HepG2 (cell line): ENCODE results near the gene TPPP2. TPM values are rescaled to one million over a fixed set of nuclear protein-coding genes. Genes with fewer than 3 reads are reported as not detected.
A peak's percentile ranks its signal among the peaks of the same experiment; 100 is the strongest.

Experiments used
- ARHGAP35 ChIP-seq: sonication (generic); formaldehyde crosslinking; IDR thresholded peaks from 2 replicates; pipeline ENCODE4 v1.9.0; 2022; ENCODE audit warnings: mild to moderate bottlenecking, inconsistent platforms, moderate library complexity, missing genetic modification reagents, borderline replicate concordance
- ATF5 ChIP-seq: sonication (generic); formaldehyde crosslinking; IDR thresholded peaks from 2 replicates; pipeline ENCODE4 v1.4.0; 2020; ENCODE audit warnings: mild to moderate bottlenecking, low read depth, missing genetic modification reagents
- FOXK1 ChIP-seq: sonication (generic); formaldehyde crosslinking; IDR thresholded peaks from 2 replicates; pipeline ENCODE4 v1.4.0; 2020; ENCODE audit warnings: low read depth, missing genetic modification reagents, borderline replicate concordance
- FOXK2 ChIP-seq: fragments of 450-650 bp; IDR thresholded peaks from 2 replicates; pipeline ENCODE4 v1.6.1; 2016
- GABPA ChIP-seq, 2 experiments: IDR thresholded peaks; 2 replicates each; pipeline ENCODE4 v1.6.1; 2011 to 2016; ENCODE audit warnings: low read depth in 2 of 2, low read length in 1 of 2, missing biosample characterization in 1 of 2, missing genetic modification characterization in 1 of 2
- HHEX ChIP-seq: IDR thresholded peaks from 2 replicates; pipeline ENCODE4 v1.6.1; 2016; ENCODE audit warnings: control low read depth
- JDP2 ChIP-seq: sonication (generic); formaldehyde crosslinking; IDR thresholded peaks from 2 replicates; pipeline ENCODE4 v1.8.1; 2022; ENCODE audit warnings: missing genetic modification reagents, borderline replicate concordance
- JUNB ChIP-seq: sonication (generic); formaldehyde crosslinking; IDR thresholded peaks from 2 replicates; pipeline ENCODE4 v1.8.0; 2022; ENCODE audit warnings: missing genetic modification reagents, mild to moderate bottlenecking, borderline replicate concordance
- KAT2B ChIP-seq: fragments of 150-350 bp; IDR thresholded peaks from 2 replicates; pipeline ENCODE4 v1.6.1; 2014; ENCODE audit warnings: low read depth, low read length, borderline replicate concordance
- KDM5B ChIP-seq: sonication (generic); formaldehyde crosslinking; IDR thresholded peaks from 2 replicates; pipeline ENCODE4 v1.4.0; 2020; ENCODE audit warnings: missing genetic modification reagents, mild to moderate bottlenecking, borderline replicate concordance
- MIXL1 ChIP-seq: IDR thresholded peaks from 2 replicates; pipeline ENCODE4 v1.6.1; 2016
- NFIB ChIP-seq: sonication (generic); formaldehyde crosslinking; IDR thresholded peaks from 2 replicates; pipeline ENCODE4 v1.9.0; 2021; ENCODE audit warnings: missing genetic modification reagents, mild to moderate bottlenecking, borderline replicate concordance
- NKX3-1 ChIP-seq: sonication (generic); formaldehyde crosslinking; IDR thresholded peaks from 2 replicates; pipeline ENCODE4 v1.5.0; 2020; ENCODE audit warnings: missing genetic modification reagents
- SOX5 ChIP-seq: IDR thresholded peaks from 2 replicates; pipeline ENCODE4 v1.6.1; 2016; ENCODE audit warnings: borderline replicate concordance
- SP140L ChIP-seq: sonication (generic); formaldehyde crosslinking; IDR thresholded peaks from 2 replicates; pipeline ENCODE4 v1.4.0; 2020; ENCODE audit warnings: missing genetic modification reagents, borderline replicate concordance
- SP2 ChIP-seq: sonication (generic); formaldehyde crosslinking; IDR thresholded peaks from 2 replicates; pipeline ENCODE4 v1.5.1; 2020; ENCODE audit warnings: mild to moderate bottlenecking, missing genetic modification reagents
- THAP7 ChIP-seq: sonication (generic); formaldehyde crosslinking; IDR thresholded peaks from 2 replicates; pipeline ENCODE4 v1.8.1; 2023; ENCODE audit warnings: mild to moderate bottlenecking, missing genetic modification reagents
- ZNF121 ChIP-seq: sonication (generic); formaldehyde crosslinking; IDR thresholded peaks from 2 replicates; pipeline ENCODE4 v1.5.0; 2020; ENCODE audit warnings: mild to moderate bottlenecking, missing genetic modification reagents
- ZNF224 ChIP-seq: sonication (generic); formaldehyde crosslinking; IDR thresholded peaks from 2 replicates; pipeline ENCODE4 v1.5.0; 2020; ENCODE audit warnings: mild to moderate bottlenecking, missing genetic modification reagents
- ZNF547 ChIP-seq: sonication (generic); formaldehyde crosslinking; IDR thresholded peaks from 2 replicates; pipeline ENCODE4 v1.5.1; 2020; ENCODE audit warnings: mild to moderate bottlenecking, missing genetic modification reagents
- ZNF563 ChIP-seq: sonication (generic); formaldehyde crosslinking; IDR thresholded peaks from 2 replicates; pipeline ENCODE4 v1.8.0; 2022; ENCODE audit warnings: mild to moderate bottlenecking, moderate library complexity, missing genetic modification reagents
- ZNF672 ChIP-seq: sonication (generic); formaldehyde crosslinking; IDR thresholded peaks from 2 replicates; pipeline ENCODE4 v1.8.1; 2022; ENCODE audit warnings: missing genetic modification reagents
- ZNF691 ChIP-seq: sonication (generic); formaldehyde crosslinking; IDR thresholded peaks from 2 replicates; pipeline ENCODE4 v1.4.0; 2020; ENCODE audit warnings: missing genetic modification reagents, low read depth, mild to moderate bottlenecking, borderline replicate concordance
- ZNF772 ChIP-seq: sonication (generic); formaldehyde crosslinking; IDR thresholded peaks from 2 replicates; pipeline ENCODE4 v1.5.0; 2020; ENCODE audit warnings: mild to moderate bottlenecking, missing genetic modification reagents
- ZNF839 ChIP-seq: sonication (generic); formaldehyde crosslinking; IDR thresholded peaks from 2 replicates; pipeline ENCODE4 v1.4.0; 2020; ENCODE audit warnings: missing genetic modification reagents, mild to moderate bottlenecking, borderline replicate concordance
- ZNF879 ChIP-seq: sonication (generic); formaldehyde crosslinking; IDR thresholded peaks from 2 replicates; pipeline ENCODE4 v1.8.1; 2023; ENCODE audit warnings: missing genetic modification reagents
- ZNF891 ChIP-seq: sonication (generic); formaldehyde crosslinking; IDR thresholded peaks from 2 replicates; pipeline ENCODE4 v1.5.0; 2020; ENCODE audit warnings: mild to moderate bottlenecking, missing genetic modification reagents
- ZSCAN20 ChIP-seq: sonication (generic); formaldehyde crosslinking; IDR thresholded peaks from 2 replicates; pipeline ENCODE4 v1.4.0; 2020; ENCODE audit warnings: missing genetic modification reagents, mild to moderate bottlenecking, borderline replicate concordance
- polyA plus RNA-seq, 8 experiments: library from polyadenylated mRNA; depleted of rRNA in 3 of 8; stranded (reverse) in 7 of 8; unstranded in 1 of 8; fragments of >200 nt; fragmentation: Illumina TruSeq in 4 of 8; extraction: Trizol in 4 of 8; gene quantifications; 2 replicates each; pipeline versions ENCODE4 v1.2.1 to v1.2.3, GENCODE V29; 2011 to 2016; ENCODE audit warnings: low read depth in 4 of 8, missing spikeins in 1 of 8, mixed read lengths in 1 of 8; ENCODE audit not compliant: insufficient read depth in 1 of 8
- total RNA-seq, 5 experiments: library from RNA; depleted of rRNA; stranded (reverse); fragments of >200 nt; fragmentation: Illumina TruSeq; extraction: Trizol; gene quantifications; 2 replicates each; pipeline ENCODE4 v1.2.3, GENCODE V29; 2016; ENCODE audit warnings: low read depth in 1 of 5
- TF ChIP-seq, protein P1 (sequence below): sonication (generic); formaldehyde crosslinking; IDR thresholded peaks from 2 replicates; pipeline ENCODE4 v1.8.1; 2023; ENCODE audit warnings: mild to moderate bottlenecking, inconsistent platforms, moderate library complexity, missing genetic modification reagents, borderline replicate concordance

The TPPP2 gene
- total and polyA plus RNA-seq, 2 of the 13 experiments (the other 11 are each of a cell fraction or from before 2014, with no cell fraction given), result 0.58 to 4.2 TPM

- peak; percentile 66; the same call in 1 of the 2 replicates for TF ChIP-seq ZNF772 (CRISPR knock-in tag)
- 0 out of 2 replicates have a peak, but pooled peaks have one; percentile 35 for TF ChIP-seq SP140L (CRISPR knock-in tag)
- TF ChIP-seq ZNF563, result 0 out of 2 replicates have a peak, but pooled peaks have one; percentile 61
- no peak; the same call in 1 of the 2 replicates for TF ChIP-seq KDM5B (CRISPR knock-in tag)
- TF ChIP-seq ZNF691 (CRISPR knock-in tag), result peak; percentile 82
- TF ChIP-seq ZNF839 (CRISPR knock-in tag), result no peak
- no peak for TF ChIP-seq ZNF672 (CRISPR knock-in tag)
- TF ChIP-seq NFIB, result no peak
- TF ChIP-seq HHEX (CRISPR knock-in tag), result no peak; the same call in 1 of the 2 replicates
- no peak for TF ChIP-seq JUNB (CRISPR knock-in tag)
- TF ChIP-seq, protein P1, sequence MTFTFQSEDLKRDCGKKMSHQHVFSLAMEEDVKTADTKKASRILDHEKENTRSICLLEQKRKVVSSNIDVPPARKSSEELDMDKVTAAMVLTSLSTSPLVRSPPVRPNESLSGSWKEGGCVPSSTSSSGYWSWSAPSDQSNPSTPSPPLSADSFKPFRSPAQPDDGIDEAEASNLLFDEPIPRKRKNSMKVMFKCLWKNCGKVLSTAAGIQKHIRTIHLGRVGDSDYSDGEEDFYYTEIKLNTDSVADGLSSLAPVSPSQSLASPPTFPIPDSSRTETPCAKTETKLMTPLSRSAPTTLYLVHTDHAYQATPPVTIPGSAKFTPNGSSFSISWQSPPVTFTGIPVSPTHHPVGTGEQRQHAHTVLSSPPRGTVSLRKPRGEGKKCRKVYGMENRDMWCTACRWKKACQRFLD (CRISPR knock-in tag), result no peak
- no peak for TF ChIP-seq FOXK2
- TF ChIP-seq FOXK1, result no peak; the same call in 1 of the 2 replicates
- no peak for TF ChIP-seq JDP2
- no peak for TF ChIP-seq SP2 (CRISPR knock-in tag)
- no peak for TF ChIP-seq ZNF891 (CRISPR knock-in tag)
- TF ChIP-seq ARHGAP35, result no peak; the same call in 1 of the 2 replicates
- TF ChIP-seq GABPA (IDR thresholded peaks at IDR 0.05; ENCODE audit: low read depth, low read length), result no peak
- TF ChIP-seq GABPA (CRISPR knock-in tag; IDR thresholded peaks at IDR 0.05; ENCODE audit: low read depth), result peak; percentile 68
- 0 out of 2 replicates have a peak, but pooled peaks have one; percentile 8 for TF ChIP-seq KAT2B
- TF ChIP-seq THAP7 (CRISPR knock-in tag), result no peak
- peak; percentile 65 for TF ChIP-seq ZSCAN20 (CRISPR knock-in tag)
- TF ChIP-seq ATF5 (CRISPR knock-in tag), result no peak
- TF ChIP-seq ZNF121 (CRISPR knock-in tag), result no peak
- TF ChIP-seq ZNF547 (CRISPR knock-in tag), result no peak
- no peak for TF ChIP-seq ZNF879 (CRISPR knock-in tag)
- TF ChIP-seq MIXL1 (CRISPR knock-in tag), result peak; percentile 99
- peak; percentile 84 for TF ChIP-seq SOX5 (CRISPR knock-in tag)
- TF ChIP-seq NKX3-1 (CRISPR knock-in tag), result peak; percentile 85; the same call in 1 of the 2 replicates
- TF ChIP-seq ZNF224 (CRISPR knock-in tag), result no peak
Observed at GRCh38 chr14:21055432-21056117, 25.6 kb downstream of the TPPP2 start (continued).
